Measurements from ENCODE around the gene SPEG. TPM values are rescaled to one million over a fixed set of nuclear protein-coding genes. Genes with fewer than 3 reads are reported as not detected.

Gene SPEG
- total and polyA plus RNA-seq, 2 of the 13 experiments (the other 11 are each of a cell fraction or from before 2014, with no cell fraction given), result 0.18 to 0.24 TPM

DNA sequence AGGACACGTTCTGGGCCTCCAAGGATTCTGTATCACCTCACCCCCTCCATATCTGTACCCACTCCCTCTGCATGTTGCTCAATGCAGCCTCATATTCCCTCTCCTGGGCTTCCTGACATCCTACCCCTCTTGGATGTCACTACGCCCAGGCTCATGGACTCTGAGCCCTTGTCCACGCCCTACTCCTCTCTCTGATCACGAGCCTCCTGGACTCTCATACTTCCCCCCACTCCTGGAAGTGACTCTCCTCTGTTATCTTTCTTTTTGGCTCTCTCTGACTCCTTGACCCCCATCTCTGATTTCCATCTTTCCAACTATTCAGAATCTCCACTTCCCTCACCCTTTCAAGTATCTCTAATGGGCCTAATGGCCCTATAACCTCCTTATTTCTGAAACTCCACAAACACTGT, 111.3 kb downstream of the SPEG start (continued):
- TF ChIP-seq, protein P1, sequence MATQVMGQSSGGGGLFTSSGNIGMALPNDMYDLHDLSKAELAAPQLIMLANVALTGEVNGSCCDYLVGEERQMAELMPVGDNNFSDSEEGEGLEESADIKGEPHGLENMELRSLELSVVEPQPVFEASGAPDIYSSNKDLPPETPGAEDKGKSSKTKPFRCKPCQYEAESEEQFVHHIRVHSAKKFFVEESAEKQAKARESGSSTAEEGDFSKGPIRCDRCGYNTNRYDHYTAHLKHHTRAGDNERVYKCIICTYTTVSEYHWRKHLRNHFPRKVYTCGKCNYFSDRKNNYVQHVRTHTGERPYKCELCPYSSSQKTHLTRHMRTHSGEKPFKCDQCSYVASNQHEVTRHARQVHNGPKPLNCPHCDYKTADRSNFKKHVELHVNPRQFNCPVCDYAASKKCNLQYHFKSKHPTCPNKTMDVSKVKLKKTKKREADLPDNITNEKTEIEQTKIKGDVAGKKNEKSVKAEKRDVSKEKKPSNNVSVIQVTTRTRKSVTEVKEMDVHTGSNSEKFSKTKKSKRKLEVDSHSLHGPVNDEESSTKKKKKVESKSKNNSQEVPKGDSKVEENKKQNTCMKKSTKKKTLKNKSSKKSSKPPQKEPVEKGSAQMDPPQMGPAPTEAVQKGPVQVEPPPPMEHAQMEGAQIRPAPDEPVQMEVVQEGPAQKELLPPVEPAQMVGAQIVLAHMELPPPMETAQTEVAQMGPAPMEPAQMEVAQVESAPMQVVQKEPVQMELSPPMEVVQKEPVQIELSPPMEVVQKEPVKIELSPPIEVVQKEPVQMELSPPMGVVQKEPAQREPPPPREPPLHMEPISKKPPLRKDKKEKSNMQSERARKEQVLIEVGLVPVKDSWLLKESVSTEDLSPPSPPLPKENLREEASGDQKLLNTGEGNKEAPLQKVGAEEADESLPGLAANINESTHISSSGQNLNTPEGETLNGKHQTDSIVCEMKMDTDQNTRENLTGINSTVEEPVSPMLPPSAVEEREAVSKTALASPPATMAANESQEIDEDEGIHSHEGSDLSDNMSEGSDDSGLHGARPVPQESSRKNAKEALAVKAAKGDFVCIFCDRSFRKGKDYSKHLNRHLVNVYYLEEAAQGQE (IDR thresholded peaks at IDR 0.05; ENCODE audit: borderline replicate concordance in 1 of 2, low read depth in 1 of 2, low read length in 2 of 2), result peak in 1 of 2 experiments; percentile 69; a peak in 2 of 4 replicates
- no peak for TF ChIP-seq ZNF782 (CRISPR knock-in tag; IDR thresholded peaks at IDR 0.05; ENCODE audit: borderline replicate concordance)
- TF ChIP-seq, protein P2, sequence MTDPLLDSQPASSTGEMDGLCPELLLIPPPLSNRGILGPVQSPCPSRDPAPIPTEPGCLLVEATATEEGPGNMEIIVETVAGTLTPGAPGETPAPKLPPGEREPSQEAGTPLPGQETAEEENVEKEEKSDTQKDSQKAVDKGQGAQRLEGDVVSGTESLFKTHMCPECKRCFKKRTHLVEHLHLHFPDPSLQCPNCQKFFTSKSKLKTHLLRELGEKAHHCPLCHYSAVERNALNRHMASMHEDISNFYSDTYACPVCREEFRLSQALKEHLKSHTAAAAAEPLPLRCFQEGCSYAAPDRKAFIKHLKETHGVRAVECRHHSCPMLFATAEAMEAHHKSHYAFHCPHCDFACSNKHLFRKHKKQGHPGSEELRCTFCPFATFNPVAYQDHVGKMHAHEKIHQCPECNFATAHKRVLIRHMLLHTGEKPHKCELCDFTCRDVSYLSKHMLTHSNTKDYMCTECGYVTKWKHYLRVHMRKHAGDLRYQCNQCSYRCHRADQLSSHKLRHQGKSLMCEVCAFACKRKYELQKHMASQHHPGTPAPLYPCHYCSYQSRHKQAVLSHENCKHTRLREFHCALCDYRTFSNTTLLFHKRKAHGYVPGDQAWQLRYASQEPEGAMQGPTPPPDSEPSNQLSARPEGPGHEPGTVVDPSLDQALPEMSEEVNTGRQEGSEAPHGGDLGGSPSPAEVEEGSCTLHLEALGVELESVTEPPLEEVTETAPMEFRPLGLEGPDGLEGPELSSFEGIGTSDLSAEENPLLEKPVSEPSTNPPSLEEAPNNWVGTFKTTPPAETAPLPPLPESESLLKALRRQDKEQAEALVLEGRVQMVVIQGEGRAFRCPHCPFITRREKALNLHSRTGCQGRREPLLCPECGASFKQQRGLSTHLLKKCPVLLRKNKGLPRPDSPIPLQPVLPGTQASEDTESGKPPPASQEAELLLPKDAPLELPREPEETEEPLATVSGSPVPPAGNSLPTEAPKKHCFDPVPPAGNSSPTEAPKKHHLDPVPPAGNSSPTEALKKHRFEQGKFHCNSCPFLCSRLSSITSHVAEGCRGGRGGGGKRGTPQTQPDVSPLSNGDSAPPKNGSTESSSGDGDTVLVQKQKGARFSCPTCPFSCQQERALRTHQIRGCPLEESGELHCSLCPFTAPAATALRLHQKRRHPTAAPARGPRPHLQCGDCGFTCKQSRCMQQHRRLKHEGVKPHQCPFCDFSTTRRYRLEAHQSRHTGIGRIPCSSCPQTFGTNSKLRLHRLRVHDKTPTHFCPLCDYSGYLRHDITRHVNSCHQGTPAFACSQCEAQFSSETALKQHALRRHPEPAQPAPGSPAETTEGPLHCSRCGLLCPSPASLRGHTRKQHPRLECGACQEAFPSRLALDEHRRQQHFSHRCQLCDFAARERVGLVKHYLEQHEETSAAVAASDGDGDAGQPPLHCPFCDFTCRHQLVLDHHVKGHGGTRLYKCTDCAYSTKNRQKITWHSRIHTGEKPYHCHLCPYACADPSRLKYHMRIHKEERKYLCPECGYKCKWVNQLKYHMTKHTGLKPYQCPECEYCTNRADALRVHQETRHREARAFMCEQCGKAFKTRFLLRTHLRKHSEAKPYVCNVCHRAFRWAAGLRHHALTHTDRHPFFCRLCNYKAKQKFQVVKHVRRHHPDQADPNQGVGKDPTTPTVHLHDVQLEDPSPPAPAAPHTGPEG (CRISPR knock-in tag; IDR thresholded peaks at IDR 0.05), result no peak
- TF ChIP-seq MTF1 (CRISPR knock-in tag; IDR thresholded peaks at IDR 0.05), result no peak
- no peak for TF ChIP-seq GABPA (IDR thresholded peaks at IDR 0.05; ENCODE audit: low read depth, low read length)
- peak; percentile 71 for TF ChIP-seq GABPA (CRISPR knock-in tag; IDR thresholded peaks at IDR 0.05; ENCODE audit: low read depth)
- no peak for TF ChIP-seq ZIK1 (CRISPR knock-in tag; IDR thresholded peaks at IDR 0.05; ENCODE audit: borderline replicate concordance, low read depth)
- TF ChIP-seq, protein P3, sequence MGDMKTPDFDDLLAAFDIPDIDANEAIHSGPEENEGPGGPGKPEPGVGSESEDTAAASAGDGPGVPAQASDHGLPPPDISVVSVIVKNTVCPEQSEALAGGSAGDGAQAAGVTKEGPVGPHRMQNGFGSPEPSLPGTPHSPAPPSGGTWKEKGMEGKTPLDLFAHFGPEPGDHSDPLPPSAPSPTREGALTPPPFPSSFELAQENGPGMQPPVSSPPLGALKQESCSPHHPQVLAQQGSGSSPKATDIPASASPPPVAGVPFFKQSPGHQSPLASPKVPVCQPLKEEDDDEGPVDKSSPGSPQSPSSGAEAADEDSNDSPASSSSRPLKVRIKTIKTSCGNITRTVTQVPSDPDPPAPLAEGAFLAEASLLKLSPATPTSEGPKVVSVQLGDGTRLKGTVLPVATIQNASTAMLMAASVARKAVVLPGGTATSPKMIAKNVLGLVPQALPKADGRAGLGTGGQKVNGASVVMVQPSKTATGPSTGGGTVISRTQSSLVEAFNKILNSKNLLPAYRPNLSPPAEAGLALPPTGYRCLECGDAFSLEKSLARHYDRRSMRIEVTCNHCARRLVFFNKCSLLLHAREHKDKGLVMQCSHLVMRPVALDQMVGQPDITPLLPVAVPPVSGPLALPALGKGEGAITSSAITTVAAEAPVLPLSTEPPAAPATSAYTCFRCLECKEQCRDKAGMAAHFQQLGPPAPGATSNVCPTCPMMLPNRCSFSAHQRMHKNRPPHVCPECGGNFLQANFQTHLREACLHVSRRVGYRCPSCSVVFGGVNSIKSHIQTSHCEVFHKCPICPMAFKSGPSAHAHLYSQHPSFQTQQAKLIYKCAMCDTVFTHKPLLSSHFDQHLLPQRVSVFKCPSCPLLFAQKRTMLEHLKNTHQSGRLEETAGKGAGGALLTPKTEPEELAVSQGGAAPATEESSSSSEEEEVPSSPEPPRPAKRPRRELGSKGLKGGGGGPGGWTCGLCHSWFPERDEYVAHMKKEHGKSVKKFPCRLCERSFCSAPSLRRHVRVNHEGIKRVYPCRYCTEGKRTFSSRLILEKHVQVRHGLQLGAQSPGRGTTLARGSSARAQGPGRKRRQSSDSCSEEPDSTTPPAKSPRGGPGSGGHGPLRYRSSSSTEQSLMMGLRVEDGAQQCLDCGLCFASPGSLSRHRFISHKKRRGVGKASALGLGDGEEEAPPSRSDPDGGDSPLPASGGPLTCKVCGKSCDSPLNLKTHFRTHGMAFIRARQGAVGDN (CRISPR knock-in tag; IDR thresholded peaks at IDR 0.05), result no peak; the same call in 1 of the 2 replicates
- no peak for TF ChIP-seq ZNF629 (CRISPR knock-in tag; conservative IDR thresholded peaks at IDR 0.05)
- no peak for TF ChIP-seq FLYWCH1 (CRISPR knock-in tag; IDR thresholded peaks at IDR 0.05)
- no peak for TF ChIP-seq GZF1 (CRISPR knock-in tag; IDR thresholded peaks at IDR 0.05)
- no peak for TF ChIP-seq MYC (CRISPR knock-in tag; IDR thresholded peaks at IDR 0.05; ENCODE audit: borderline replicate concordance)
- no peak for TF ChIP-seq SSRP1 (CRISPR knock-in tag; IDR thresholded peaks at IDR 0.05)
- TF ChIP-seq MEIS1 (CRISPR knock-in tag; IDR thresholded peaks at IDR 0.05; ENCODE audit: borderline replicate concordance), result peak; percentile 54; the same call in 1 of the 2 replicates
- TF ChIP-seq, protein P4, sequence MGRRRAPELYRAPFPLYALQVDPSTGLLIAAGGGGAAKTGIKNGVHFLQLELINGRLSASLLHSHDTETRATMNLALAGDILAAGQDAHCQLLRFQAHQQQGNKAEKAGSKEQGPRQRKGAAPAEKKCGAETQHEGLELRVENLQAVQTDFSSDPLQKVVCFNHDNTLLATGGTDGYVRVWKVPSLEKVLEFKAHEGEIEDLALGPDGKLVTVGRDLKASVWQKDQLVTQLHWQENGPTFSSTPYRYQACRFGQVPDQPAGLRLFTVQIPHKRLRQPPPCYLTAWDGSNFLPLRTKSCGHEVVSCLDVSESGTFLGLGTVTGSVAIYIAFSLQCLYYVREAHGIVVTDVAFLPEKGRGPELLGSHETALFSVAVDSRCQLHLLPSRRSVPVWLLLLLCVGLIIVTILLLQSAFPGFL (CRISPR knock-in tag; IDR thresholded peaks at IDR 0.05), result no peak
- peak; percentile 54 for TF ChIP-seq POGZ (CRISPR knock-in tag; IDR thresholded peaks at IDR 0.05)
